Esophagus (tissue), 2 donors: ENCODE measurements around the gene GABRG3. TPM values are rescaled to one million over a fixed set of nuclear protein-coding genes. Genes with fewer than 3 reads are reported as not detected.

Source experiments
- H3K27ac ChIP-seq, 2 donors: one replicate each; pipeline ENCODE4 v1.5.1; 2013; ENCODE audit warnings: low read depth in 2 of 2, mild to moderate bottlenecking in 2 of 2, inconsistent platforms in 1 of 2, low read length in 1 of 2, moderate library complexity in 1 of 2
- H3K27me3 ChIP-seq, 2 donors: one replicate each; pipeline ENCODE4 v1.6.1; 2013; ENCODE audit warnings: low read length in 2 of 2, control low read depth in 1 of 2, mild to moderate bottlenecking in 1 of 2; ENCODE audit not compliant: insufficient read depth in 2 of 2, control insufficient read depth in 1 of 2
- H3K36me3 ChIP-seq, 2 donors: one replicate each; pipeline ENCODE4 v1.6.1; 2013; ENCODE audit warnings: low read length in 1 of 2; ENCODE audit not compliant: control insufficient read depth in 2 of 2, insufficient read depth in 2 of 2
- H3K4me1 ChIP-seq, 2 donors: one replicate each; pipeline ENCODE4 v1.6.1; 2013; ENCODE audit warnings: low read length in 1 of 2; ENCODE audit not compliant: control insufficient read depth in 2 of 2, insufficient read depth in 2 of 2
- H3K4me3 ChIP-seq, 2 donors: one replicate each; pipeline ENCODE4 v1.5.1; 2013; ENCODE audit warnings: low read length in 2 of 2, mild to moderate bottlenecking in 2 of 2, low read depth in 1 of 2, moderate library complexity in 1 of 2
- H3K9me3 ChIP-seq, 2 donors: one replicate each; pipeline ENCODE4 v1.6.1; 2013; ENCODE audit warnings: mild to moderate bottlenecking in 2 of 2, low read depth in 1 of 2, low read length in 1 of 2, moderate library complexity in 1 of 2; ENCODE audit not compliant: control insufficient read depth in 2 of 2, insufficient read depth in 1 of 2
- WGBS, 2 donors: extraction: QIAGEN DNeasy Blood & Tissue Kit; methylation state at CpG; one replicate each; pipeline ENCODE4 v1.1.7; 2013; 5-methylcytosine and 5-hydroxymethylcytosine counted together
- polyA plus RNA-seq, 2 donors: library from polyadenylated mRNA; stranded (reverse); fragments of 200-250 nt; gene quantifications; one replicate each; pipeline ENCODE4 v1.2.3, GENCODE V29; 2013
- donor health status: healthy with polysubstance abuse.
- donor health status: Bipolar disorder and iron deficiency.

Gene GABRG3
- polyA plus RNA-seq, 2 donors, result not detected

DNA sequence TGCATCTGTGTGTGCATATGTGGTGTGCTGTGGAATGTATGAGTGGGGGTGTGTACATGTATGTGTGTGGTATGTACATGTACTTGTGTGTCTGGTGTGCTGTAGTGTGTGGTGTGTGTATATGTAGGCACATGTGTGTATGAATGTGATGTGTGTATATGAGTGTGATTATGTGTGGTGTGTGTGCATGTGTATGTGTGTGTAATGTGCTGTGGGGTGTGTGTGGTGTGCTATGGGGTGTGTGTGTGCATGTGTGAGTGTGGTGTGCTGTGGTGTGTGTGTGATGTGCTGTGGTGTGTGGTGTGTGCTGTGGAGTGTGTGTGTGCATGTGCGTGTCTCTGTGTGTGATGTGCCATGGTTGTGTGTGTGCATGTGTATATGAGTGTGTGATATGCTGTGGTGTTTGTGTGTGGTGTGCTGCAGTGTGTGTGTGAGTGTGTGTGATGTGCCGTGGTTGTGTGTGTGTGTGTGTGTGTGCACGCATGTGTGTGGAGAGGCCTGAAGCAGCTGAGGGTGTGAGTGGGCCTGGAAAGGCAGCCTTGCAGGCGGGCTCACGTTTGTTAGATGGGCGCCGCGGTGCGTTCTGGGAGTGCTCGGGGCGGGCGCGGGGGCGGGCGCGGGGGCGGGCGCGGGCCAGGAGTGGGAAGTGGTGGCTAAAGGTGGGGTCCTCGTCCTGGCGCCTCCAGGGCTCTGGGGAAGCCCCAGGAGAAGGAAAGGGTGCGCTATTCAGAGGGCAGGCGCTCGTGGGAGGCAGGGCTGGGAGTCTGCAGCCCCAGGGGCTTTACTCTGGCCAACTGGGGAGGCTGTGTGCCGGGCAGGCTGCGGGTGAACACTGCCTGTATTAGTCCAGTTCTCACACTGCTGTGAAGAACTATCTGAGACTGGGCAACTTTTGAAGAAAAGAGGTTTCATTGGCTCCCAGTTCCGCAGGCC is 116.9 kb downstream of the GABRG3 start:
- WGBS, 2 donors, result 92 to 93% methylated on average over 27 of the region's 27 CpGs
- no peak overlapping the region for H3K4me3 ChIP-seq
- peaks cover 0 to 8% of the 10 kb centered on the region in 2 donors for H3K9me3 ChIP-seq
- H3K27me3 ChIP-seq, result no peaks in the 10 kb centered on the region
- H3K36me3 ChIP-seq, result no peaks in the 10 kb centered on the region
- no peak overlapping the region for H3K27ac ChIP-seq
- no peaks in the 10 kb centered on the region for H3K4me1 ChIP-seq

DNA sequence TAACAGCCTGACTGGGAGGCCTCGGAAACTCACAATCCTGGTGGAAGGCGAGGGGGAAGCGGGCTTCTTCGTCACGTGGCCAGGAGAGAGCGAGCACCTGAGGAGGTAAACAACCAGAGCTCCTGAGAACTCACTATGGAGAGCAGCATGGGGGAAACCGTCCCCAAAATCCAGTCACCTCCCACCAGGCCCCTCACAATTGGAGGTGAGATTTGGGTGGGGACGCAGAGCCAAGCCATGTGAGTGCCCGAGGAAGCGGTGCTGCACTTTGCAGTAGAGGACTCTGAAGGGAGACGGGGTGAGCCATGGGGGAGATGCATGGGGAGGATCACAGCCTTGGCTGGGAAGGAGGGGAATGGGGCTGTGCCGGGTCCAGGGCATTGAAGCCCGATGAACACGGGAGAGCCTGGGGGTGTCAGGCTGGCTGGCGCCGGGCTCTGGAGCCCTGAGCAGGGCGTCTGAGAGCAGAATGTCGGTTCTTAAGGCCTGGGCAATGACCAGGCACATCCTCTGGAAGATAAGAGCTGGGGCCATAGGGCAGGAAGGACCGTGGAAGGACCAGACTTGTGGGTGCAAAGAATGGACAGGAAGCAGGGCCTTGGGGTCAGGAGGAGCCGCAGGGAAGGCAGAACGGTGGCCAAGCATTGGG is 117.7 kb downstream of the GABRG3 start:
- Histone ChIP-seq H3K27ac (no peak overlapping the region), H3K4me3 (no peak overlapping the region), H3K36me3 (no peaks in the 10 kb centered on the region), H3K9me3 (peaks cover 0 to 8% of the 10 kb centered on the region in 2 donors), H3K4me1 (no peaks in the 10 kb centered on the region), H3K27me3 (no peaks in the 10 kb centered on the region)
- WGBS, 2 donors, result 91 to 95% methylated on average over 21 of the region's 21 CpGs

DNA sequence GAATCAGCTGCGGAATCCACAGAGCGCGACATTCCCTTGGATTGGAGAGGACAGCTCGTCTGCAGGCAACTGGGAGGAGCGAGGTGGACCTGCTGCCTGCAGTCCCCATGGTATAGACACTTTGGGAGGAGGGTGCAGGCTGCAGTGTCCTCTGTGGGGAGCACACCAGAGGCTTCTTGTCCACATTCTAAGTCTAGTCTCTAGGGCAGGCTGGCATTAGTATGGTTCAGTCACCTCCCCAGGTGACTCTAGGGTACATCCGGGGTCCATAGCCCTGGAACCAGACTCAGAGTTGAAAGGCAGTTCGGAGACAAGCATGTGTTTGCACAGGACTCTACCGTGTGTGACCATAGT is 118.2 kb downstream of the GABRG3 start:
- Histone ChIP-seq H3K4me1 (no peaks in the 10 kb centered on the region), H3K4me3 (no peak overlapping the region), H3K36me3 (no peaks in the 10 kb centered on the region), H3K27ac (no peak overlapping the region), H3K27me3 (no peaks in the 10 kb centered on the region), H3K9me3 (peaks cover 0 to 8% of the 10 kb centered on the region in 2 donors)
- 92 to 94% methylated on average over 8 of the region's 8 CpGs for WGBS, 2 donors

DNA sequence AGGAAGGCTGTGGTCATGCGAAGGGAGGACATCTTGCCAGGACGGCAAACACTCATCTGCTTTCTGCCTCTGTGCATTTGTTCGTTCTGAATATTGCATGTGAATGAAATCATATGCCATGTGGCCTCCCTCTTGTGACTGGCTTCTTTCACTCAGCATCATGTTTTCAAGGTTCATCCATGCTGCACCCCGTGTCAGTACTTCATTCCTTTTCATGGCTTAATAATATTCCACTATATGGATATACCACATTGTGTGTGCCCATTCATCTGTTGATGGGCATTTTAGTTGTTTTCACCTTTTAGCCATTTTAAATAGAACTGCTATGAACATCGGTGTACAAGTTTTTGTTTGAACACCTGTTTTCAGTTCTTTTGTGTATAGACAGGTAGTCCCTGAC is 118.7 kb downstream of the GABRG3 start:
- no peaks in the 10 kb centered on the region for H3K27me3 ChIP-seq
- peaks cover 0 to 8% of the 10 kb centered on the region in 2 donors for H3K9me3 ChIP-seq
- H3K4me3 ChIP-seq, result no peak overlapping the region
- no peak overlapping the region for H3K27ac ChIP-seq
- H3K36me3 ChIP-seq, result no peaks in the 10 kb centered on the region
- 92 to 94% methylated on average over 5 of the region's 5 CpGs for WGBS, 2 donors
- H3K4me1 ChIP-seq, result no peaks in the 10 kb centered on the region

DNA sequence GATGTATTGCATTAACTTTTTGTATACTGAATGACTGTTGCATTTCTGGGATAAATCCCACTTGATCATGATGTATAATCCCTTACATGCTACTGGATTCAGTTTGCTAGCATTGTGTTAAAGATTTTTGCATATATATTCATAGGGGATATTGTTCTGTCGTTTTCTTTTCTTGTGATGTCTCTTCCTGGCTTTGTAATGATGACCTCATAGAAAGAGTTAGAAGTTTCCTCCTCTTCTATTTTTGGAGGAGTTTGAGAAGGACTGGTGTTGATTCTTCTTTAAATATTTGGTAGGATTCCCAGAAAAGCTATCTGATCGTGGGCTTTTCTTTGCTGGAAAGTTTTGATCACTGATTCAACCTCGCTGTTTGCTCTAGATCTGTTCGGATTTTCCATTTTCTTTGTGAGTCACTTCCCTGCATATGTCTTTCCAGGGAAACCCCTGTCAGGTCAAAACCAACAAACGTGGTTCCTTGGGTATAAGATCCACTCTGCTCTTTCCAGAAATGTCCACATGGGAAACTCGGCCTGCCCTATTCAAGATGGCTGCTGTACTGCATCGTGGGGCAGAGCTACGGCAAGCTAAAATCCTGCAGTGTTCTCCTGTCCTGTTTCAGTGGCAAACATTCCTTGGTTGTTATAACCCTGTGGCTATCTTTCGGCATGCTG is 120.4 kb downstream of the GABRG3 start:
- no peak overlapping the region for H3K27ac ChIP-seq
- H3K4me1 ChIP-seq, result peaks cover 0 to 3% of the 10 kb centered on the region in 2 donors
- no peaks in the 10 kb centered on the region for H3K36me3 ChIP-seq
- H3K9me3 ChIP-seq, result peaks cover 0 to 8% of the 10 kb centered on the region in 2 donors
- no peaks in the 10 kb centered on the region for H3K27me3 ChIP-seq
- 53 to 61% methylated on average over 9 of the region's 9 CpGs for WGBS, 2 donors
- H3K4me3 ChIP-seq, result no peak overlapping the region

DNA sequence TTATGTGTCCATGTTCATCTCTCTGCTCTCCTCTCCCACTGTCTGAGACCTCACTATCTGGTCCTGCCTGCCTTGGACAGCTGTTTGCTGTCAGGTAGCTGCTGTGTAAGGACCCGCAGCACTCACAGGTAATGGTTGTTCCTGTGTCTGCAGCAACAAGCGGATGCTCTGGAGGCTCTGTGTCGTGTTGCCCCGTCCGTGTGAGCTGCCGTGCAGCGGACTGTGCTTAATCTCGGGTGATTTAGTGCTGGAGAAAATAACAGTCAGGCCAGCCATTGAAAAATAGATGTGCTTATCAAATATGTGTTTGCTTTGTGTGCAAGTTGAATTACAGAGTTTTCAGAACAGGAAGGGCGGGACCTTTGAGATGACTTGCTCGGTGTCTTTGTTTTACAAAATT is 121.4 kb downstream of the GABRG3 start:
- no peaks in the 10 kb centered on the region for H3K36me3 ChIP-seq
- H3K4me1 ChIP-seq, result peaks cover 0 to 3% of the 10 kb centered on the region in 2 donors
- no peaks in the 10 kb centered on the region for H3K27me3 ChIP-seq
- WGBS, 2 donors, result 71 to 74% methylated on average over 10 of the region's 10 CpGs
- no peak overlapping the region for H3K4me3 ChIP-seq
- no peak overlapping the region for H3K27ac ChIP-seq
- peaks cover 0 to 8% of the 10 kb centered on the region in 2 donors for H3K9me3 ChIP-seq

DNA sequence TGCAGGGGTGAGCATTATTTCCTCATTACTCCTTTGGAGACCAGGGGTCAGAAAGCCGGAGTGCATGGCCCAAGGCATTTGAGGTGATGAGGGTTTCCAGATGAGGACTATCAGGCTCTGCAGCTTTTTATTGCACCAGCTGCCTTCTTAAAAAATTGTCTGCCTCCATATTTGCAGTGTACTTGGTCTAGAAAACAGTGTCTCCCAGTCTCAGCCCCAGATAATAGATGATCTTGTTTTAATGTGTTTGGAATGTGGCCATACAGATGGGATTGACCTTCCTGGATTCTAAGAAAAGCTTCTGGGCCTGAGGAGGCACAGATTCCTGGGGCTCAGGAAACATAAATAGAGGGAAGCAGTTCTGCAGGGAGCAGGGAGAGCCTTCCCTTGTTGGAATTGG is 123.3 kb downstream of the GABRG3 start:
- Histone ChIP-seq H3K4me3 (no peak overlapping the region), H3K27ac (no peak overlapping the region), H3K27me3 (no peaks in the 10 kb centered on the region), H3K4me1 (peaks cover 0 to 3% of the 10 kb centered on the region in 2 donors), H3K36me3 (no peaks in the 10 kb centered on the region), H3K9me3 (peaks cover 2% of the 10 kb centered on the region in 2 donors)
- 63 to 80% methylated on average over 1 of the region's 1 CpG for WGBS, 2 donors

DNA sequence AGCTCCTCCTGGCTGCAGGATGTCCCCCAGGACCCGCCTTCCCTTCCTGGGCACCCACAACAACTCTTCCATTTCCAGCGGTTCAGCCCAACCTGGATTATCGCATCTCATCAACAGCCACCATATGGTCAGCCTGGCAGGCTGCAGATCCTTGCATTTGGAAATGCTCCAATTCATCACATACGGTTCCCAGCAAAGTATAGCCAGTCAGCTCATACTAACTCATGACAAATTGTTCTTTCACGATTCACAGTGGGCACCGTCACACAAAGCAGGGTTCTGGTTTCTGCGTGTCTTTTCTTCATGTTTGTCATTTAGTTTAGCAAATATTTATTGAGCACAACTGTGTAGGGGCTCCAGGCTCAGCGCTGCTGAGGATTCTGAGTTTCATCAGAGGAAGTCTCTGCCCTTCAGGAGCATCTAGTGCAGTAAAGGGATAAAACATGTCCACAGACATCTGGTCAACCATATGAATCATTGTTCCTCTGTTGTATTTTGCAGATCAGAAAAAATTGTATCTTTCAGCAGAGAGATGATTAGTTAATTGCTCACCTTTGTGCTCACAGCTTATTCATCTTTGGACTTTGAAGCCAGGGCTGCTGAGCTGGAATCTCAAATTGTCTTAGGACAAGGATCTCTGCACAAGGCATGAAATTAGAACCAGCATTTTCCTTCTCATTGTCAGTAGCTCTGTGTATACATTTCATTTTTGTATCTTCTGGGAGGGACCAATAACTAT is 125.1 kb downstream of the GABRG3 start:
- peaks cover 0 to 2% of the 10 kb centered on the region in 2 donors for H3K9me3 ChIP-seq
- no peaks in the 10 kb centered on the region for H3K27me3 ChIP-seq
- no peak overlapping the region for H3K4me3 ChIP-seq
- peaks cover 0 to 3% of the 10 kb centered on the region in 2 donors for H3K4me1 ChIP-seq
- WGBS, 2 donors, result 38 to 52% methylated on average over 8 of the region's 8 CpGs
- no peaks in the 10 kb centered on the region for H3K36me3 ChIP-seq
- H3K27ac ChIP-seq, result no peak overlapping the region

DNA sequence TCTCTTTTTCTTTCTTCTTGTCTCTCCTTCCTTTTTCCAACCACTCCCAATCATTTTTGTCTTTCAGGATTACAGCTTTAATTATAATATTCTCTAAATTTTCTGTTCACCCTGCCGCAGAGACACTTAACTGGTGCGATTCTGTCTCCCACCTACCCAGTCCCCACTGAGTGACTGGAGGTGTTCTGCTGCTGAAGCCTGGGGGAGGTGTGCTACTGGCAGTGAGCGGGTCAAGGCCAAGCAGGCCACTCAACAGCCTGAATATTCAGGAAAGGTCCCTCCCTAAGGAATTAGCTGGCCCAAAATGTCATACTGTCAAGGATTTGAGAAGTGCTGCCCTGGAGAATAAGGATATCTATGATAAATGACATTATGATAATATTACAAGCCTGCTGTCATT is 126.5 kb downstream of the GABRG3 start:
- WGBS, 2 donors, result 91 to 93% methylated on average over 3 of the region's 3 CpGs
- Histone ChIP-seq H3K27me3 (no peaks in the 10 kb centered on the region), H3K9me3 (peaks cover 0 to 2% of the 10 kb centered on the region in 2 donors), H3K36me3 (no peaks in the 10 kb centered on the region), H3K4me1 (peaks cover 0 to 3% of the 10 kb centered on the region in 2 donors), H3K4me3 (no peak overlapping the region), H3K27ac (no peak overlapping the region)
